ENCODE measurements around the gene TSEN15. TPM values are rescaled to one million over a fixed set of nuclear protein-coding genes. Genes with fewer than 3 reads are reported as not detected.
A peak's percentile ranks its signal among the peaks of the same experiment; 100 is the strongest.

Gene TSEN15
- total and polyA plus RNA-seq, 7 experiments from 2014 or later: 12.7 to 52.4 (median 31.6) TPM

- Histone ChIP-seq H3K36me3 (ENCODE audit: control insufficient read depth in 2 of 3, insufficient read depth in 3 of 3, low read length in 3 of 3) (no peaks in the 10 kb centered on the region), H3K4me3 (ENCODE audit: low read length) (no peak overlapping the region), H3K9me3 (ENCODE audit: control insufficient read depth in 2 of 3, low read length in 3 of 3) (no peaks in the 10 kb centered on the region), H3K27ac (ENCODE audit: low read depth, low read length) (no peak overlapping the region), H3K27me3 (ENCODE audit: control insufficient read depth in 2 of 2, insufficient read depth in 2 of 2, low read length in 2 of 2) (peaks cover 0 to 5% of the 10 kb centered on the region in 2 donors), H3K4me1 (ENCODE audit: control insufficient read depth in 2 of 2, insufficient read depth in 2 of 2, low read length in 2 of 2) (no peaks in the 10 kb centered on the region)
- DNase-seq (no peak), ATAC-seq (no peak)
- Mint-ChIP-seq H3K27me3 (peaks cover 28 to 76% (median 45%) of the 10 kb centered on the region in 5 donors), H3K4me3 (no peak overlapping the region), H3K27ac (no peak overlapping the region), H3K4me1 (peaks cover 0 to 3% (median 0%) of the 10 kb centered on the region in 7 donors), H3K36me3 (no peaks in the 10 kb centered on the region), H3K9me3 (peaks cover 0 to 1% (median 0%) of the 10 kb centered on the region in 11 donors)
- ChIA-PET POLR2A (no interaction called here), CTCF (no interaction called here)
- intact Hi-C loops (cut with micrococcal nuclease): no loop called here
Observed at GRCh38 chr1:184028854-184029623, 22.5 kb upstream of the TSEN15 start.

GRCh38 chr1:184030433-184031091, 21.0 kb upstream of the TSEN15 start:
- CTCF ChIA-PET: no interaction called here
- no peak overlapping the region for H3K4me3 ChIP-seq (ENCODE audit: low read length)
- peaks cover 0 to 1% (median 0%) of the 10 kb centered on the region in 11 donors for H3K9me3 Mint-ChIP-seq

GRCh38 chr1:184031092-184031408, 20.5 kb upstream of the TSEN15 start:
- H3K4me3 ChIP-seq (ENCODE audit: low read length): no peak overlapping the region
- Mint-ChIP-seq H3K4me1 (peaks cover 2 to 7% (median 4%) of the 10 kb centered on the region in 7 donors), H3K27ac (no peak overlapping the region), H3K4me3 (no peak overlapping the region), H3K9me3 (peaks cover 0 to 1% (median 0%) of the 10 kb centered on the region in 11 donors), H3K36me3 (no peaks in the 10 kb centered on the region), H3K27me3 (peaks cover 45 to 86% (median 56%) of the 10 kb centered on the region in 5 donors)
- H3K4me1 ChIP-seq (ENCODE audit: control insufficient read depth in 2 of 2, insufficient read depth in 2 of 2, low read length in 2 of 2): peaks cover 0 to 3% of the 10 kb centered on the region in 2 donors
- no peak for ATAC-seq
- intact Hi-C loops (cut with micrococcal nuclease): no loop called here
- no peak overlapping the region for H3K27ac ChIP-seq (ENCODE audit: low read depth, low read length)
- CTCF ChIA-PET: no interaction called here
- no peaks in the 10 kb centered on the region for H3K36me3 ChIP-seq (ENCODE audit: control insufficient read depth in 2 of 3, insufficient read depth in 3 of 3, low read length in 3 of 3)
- POLR2A ChIA-PET: no interaction called here
- DNase-seq: no peak
- H3K27me3 ChIP-seq (ENCODE audit: control insufficient read depth in 2 of 2, insufficient read depth in 2 of 2, low read length in 2 of 2): peaks cover 0 to 5% of the 10 kb centered on the region in 2 donors
- no peaks in the 10 kb centered on the region for H3K9me3 ChIP-seq (ENCODE audit: control insufficient read depth in 2 of 3, low read length in 3 of 3)

More at GRCh38 chr1:184030433-184031091, 21.0 kb upstream of the TSEN15 start:
- Mint-ChIP-seq H3K4me1 (peaks cover 0 to 3% (median 0%) of the 10 kb centered on the region in 7 donors), H3K27me3 (peaks cover 40 to 86% (median 54%) of the 10 kb centered on the region in 5 donors), H3K4me3 (no peak overlapping the region), H3K36me3 (no peaks in the 10 kb centered on the region), H3K27ac (no peak overlapping the region)
- intact Hi-C loops (cut with micrococcal nuclease): no loop called here
- no peak for ATAC-seq
- POLR2A ChIA-PET: no interaction called here
- Histone ChIP-seq H3K27me3 (ENCODE audit: control insufficient read depth in 2 of 2, insufficient read depth in 2 of 2, low read length in 2 of 2) (peaks cover 0 to 5% of the 10 kb centered on the region in 2 donors), H3K36me3 (ENCODE audit: control insufficient read depth in 2 of 3, insufficient read depth in 3 of 3, low read length in 3 of 3) (no peaks in the 10 kb centered on the region), H3K9me3 (ENCODE audit: control insufficient read depth in 2 of 3, low read length in 3 of 3) (no peaks in the 10 kb centered on the region), H3K4me1 (ENCODE audit: control insufficient read depth in 2 of 2, insufficient read depth in 2 of 2, low read length in 2 of 2) (no peaks in the 10 kb centered on the region), H3K27ac (ENCODE audit: low read depth, low read length) (no peak overlapping the region)
- no peak for DNase-seq

- peaks cover 0 to 5% of the 10 kb centered on the region in 2 donors for H3K27me3 ChIP-seq (ENCODE audit: control insufficient read depth in 2 of 2, insufficient read depth in 2 of 2, low read length in 2 of 2)
Observed at GRCh38 chr1:184031409-184032107, 20.0 kb upstream of the TSEN15 start.

GRCh38 chr1:184032306-184032929, 19.1 kb upstream of the TSEN15 start:
- peaks cover 0 to 2% (median 0%) of the 10 kb centered on the region in 11 donors for H3K9me3 Mint-ChIP-seq
- Histone ChIP-seq H3K36me3 (ENCODE audit: control insufficient read depth in 2 of 3, insufficient read depth in 3 of 3, low read length in 3 of 3) (no peaks in the 10 kb centered on the region), H3K4me3 (ENCODE audit: low read length) (no peak overlapping the region), H3K9me3 (ENCODE audit: control insufficient read depth in 2 of 3, low read length in 3 of 3) (no peaks in the 10 kb centered on the region), H3K4me1 (ENCODE audit: control insufficient read depth in 2 of 2, insufficient read depth in 2 of 2, low read length in 2 of 2) (peaks cover 0 to 11% of the 10 kb centered on the region in 2 donors), H3K27ac (ENCODE audit: low read depth, low read length) (no peak overlapping the region), H3K27me3 (ENCODE audit: control insufficient read depth in 2 of 2, insufficient read depth in 2 of 2, low read length in 2 of 2) (peaks cover 0 to 2% of the 10 kb centered on the region in 2 donors)
- peaks cover 4 to 11% (median 8%) of the 10 kb centered on the region in 7 donors for H3K4me1 Mint-ChIP-seq
- ATAC-seq: no peak
- intact Hi-C loops (cut with micrococcal nuclease): no loop called here
- DNase-seq: no peak
- H3K27ac Mint-ChIP-seq: no peak overlapping the region
- CTCF ChIA-PET: no interaction called here
- no peak overlapping the region for H3K4me3 Mint-ChIP-seq
- POLR2A ChIA-PET: interaction anchor here (0.6 kb wide), 1 partner anchor 1854 kb away, joined by 3 read pairs; no protein-coding TSS in a partner anchor
- H3K27me3 Mint-ChIP-seq: peaks cover 43 to 81% (median 53%) of the 10 kb centered on the region in 5 donors
- H3K36me3 Mint-ChIP-seq: no peaks in the 10 kb centered on the region

More at GRCh38 chr1:184031409-184032107, 20.0 kb upstream of the TSEN15 start:
- ChIA-PET POLR2A (interaction anchor here (0.6 kb wide), 1 partner anchor 1855 kb away, joined by 3 read pairs; no protein-coding TSS in a partner anchor), CTCF (no interaction called here)
- Histone ChIP-seq H3K27ac (ENCODE audit: low read depth, low read length) (no peak overlapping the region), H3K36me3 (ENCODE audit: control insufficient read depth in 2 of 3, insufficient read depth in 3 of 3, low read length in 3 of 3) (no peaks in the 10 kb centered on the region), H3K4me1 (ENCODE audit: control insufficient read depth in 2 of 2, insufficient read depth in 2 of 2, low read length in 2 of 2) (peaks cover 0 to 8% of the 10 kb centered on the region in 2 donors), H3K4me3 (ENCODE audit: low read length) (no peak overlapping the region), H3K9me3 (ENCODE audit: control insufficient read depth in 2 of 3, low read length in 3 of 3) (no peaks in the 10 kb centered on the region)
- intact Hi-C loops (cut with micrococcal nuclease): no loop called here
- Mint-ChIP-seq H3K27me3 (peaks cover 46 to 87% (median 57%) of the 10 kb centered on the region in 5 donors), H3K36me3 (no peaks in the 10 kb centered on the region), H3K27ac (no peak overlapping the region), H3K4me3 (no peak overlapping the region), H3K4me1 (peaks cover 4 to 10% (median 8%) of the 10 kb centered on the region in 7 donors), H3K9me3 (peaks cover 0 to 1% (median 0%) of the 10 kb centered on the region in 11 donors)
- ATAC-seq (peak; percentile 64), DNase-seq (no peak)

GRCh38 chr1:184032930-184033418, 18.6 kb upstream of the TSEN15 start:
- Mint-ChIP-seq H3K36me3 (peaks cover 0 to 4% (median 0%) of the 10 kb centered on the region in 5 donors), H3K27me3 (peaks cover 48 to 84% (median 59%) of the 10 kb centered on the region in 5 donors), H3K4me3 (no peak overlapping the region), H3K9me3 (peaks cover 0 to 3% (median 0%) of the 10 kb centered on the region in 11 donors), H3K27ac (no peak overlapping the region), H3K4me1 (peaks cover 9 to 17% (median 13%) of the 10 kb centered on the region in 7 donors)
- Histone ChIP-seq H3K36me3 (ENCODE audit: control insufficient read depth in 2 of 3, insufficient read depth in 3 of 3, low read length in 3 of 3) (no peaks in the 10 kb centered on the region), H3K27me3 (ENCODE audit: control insufficient read depth in 2 of 2, insufficient read depth in 2 of 2, low read length in 2 of 2) (no peaks in the 10 kb centered on the region), H3K27ac (ENCODE audit: low read depth, low read length) (no peak overlapping the region), H3K4me1 (ENCODE audit: control insufficient read depth in 2 of 2, insufficient read depth in 2 of 2, low read length in 2 of 2) (peaks cover 4 to 17% of the 10 kb centered on the region in 2 donors), H3K9me3 (ENCODE audit: control insufficient read depth in 2 of 3, low read length in 3 of 3) (no peaks in the 10 kb centered on the region), H3K4me3 (ENCODE audit: low read length) (no peak overlapping the region)
- intact Hi-C loops (cut with micrococcal nuclease): no loop called here
- CTCF ChIA-PET: no interaction called here
- ATAC-seq (no peak), DNase-seq (no peak)
- POLR2A ChIA-PET: no interaction called here
